ENCODE measurements around the gene ATL1. TPM values are rescaled to one million over a fixed set of nuclear protein-coding genes. Genes with fewer than 3 reads are reported as not detected.

ATL1 gene
- polyA plus RNA-seq, 4 donors, result 7.1 to 10.3 (median 8.9) TPM

DNA sequence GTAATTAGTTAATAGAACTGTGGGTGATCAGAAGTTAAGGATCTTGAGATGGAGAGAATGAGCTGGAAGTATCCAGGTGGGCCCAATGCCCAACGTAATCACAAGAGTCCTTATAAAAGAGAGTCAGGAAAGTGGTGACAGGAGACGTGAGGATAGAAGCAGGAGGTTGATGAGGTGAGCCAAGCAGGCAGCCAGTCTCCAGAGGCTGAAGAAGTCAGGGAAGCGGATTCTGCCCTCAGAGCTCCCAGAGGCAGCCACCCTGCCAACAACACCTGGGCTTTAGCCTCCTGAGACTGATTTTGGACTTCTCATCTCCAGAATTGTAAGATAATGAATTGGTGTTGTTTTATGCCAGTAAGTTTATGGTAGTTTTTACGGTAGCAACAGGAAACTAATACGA lies 118.2 kb downstream of the ATL1 start:
- no peak for DNase-seq (ENCODE audit: low read depth in 4 of 4, low spot score in 3 of 4)

DNA sequence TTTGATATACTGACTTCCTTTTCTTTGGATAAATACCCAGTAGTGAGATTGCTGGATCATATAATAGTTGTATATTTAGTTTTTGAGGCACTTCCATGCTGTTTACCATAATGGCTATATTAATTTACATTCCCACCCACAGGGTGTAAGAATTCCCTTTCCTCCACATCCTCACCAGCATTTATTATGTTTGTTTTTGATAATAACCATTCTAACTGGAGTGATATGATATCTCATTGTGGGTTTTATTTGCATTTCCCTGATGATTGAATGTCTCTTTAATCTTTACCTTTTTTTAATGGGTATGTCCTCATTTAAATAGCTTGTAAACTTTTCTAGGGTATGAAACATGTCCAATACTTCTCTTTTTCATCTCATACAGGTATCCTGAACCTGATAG lies 119.7 kb downstream of the ATL1 start:
- no peak for DNase-seq (ENCODE audit: low read depth in 4 of 4, low spot score in 3 of 4)

Other genes with a start within 250 kb of the ATL1 start
- gene L2HGDH, start 247.9 kb upstream of the ATL1 start, polyA plus RNA-seq (ENCODE audit: insufficient read length in 4 of 4), result 10 to 100 TPM in 2 of 4 donors, 1 to 10 TPM in 2; 9.4 to 11.5 (median 10.5) TPM
- 10 to 100 TPM; 21.6 to 27.3 (median 23.5) TPM for gene DMAC2L, start 247.8 kb upstream of the ATL1 start, polyA plus RNA-seq (ENCODE audit: insufficient read length in 4 of 4)
- gene CDKL1, start 163.3 kb upstream of the ATL1 start, polyA plus RNA-seq (ENCODE audit: insufficient read length in 4 of 4), result 1 to 10 TPM; 7.1 to 8.3 (median 7.3) TPM
- gene MAP4K5, start 27.6 kb upstream of the ATL1 start, polyA plus RNA-seq (ENCODE audit: insufficient read length in 4 of 4), result 10 to 100 TPM; 44.7 to 62.2 (median 55.8) TPM
- gene SAV1, start 108.2 kb downstream of the ATL1 start, polyA plus RNA-seq (ENCODE audit: insufficient read length in 4 of 4), result 10 to 100 TPM; 39.5 to 48.9 (median 47.4) TPM

Measured in right renal pelvis (tissue), 4 donors.